ENCODE results near the gene IP6K2.
"Not testable (repeated sequence)": the region's sequence is repeated elsewhere in the genome, so short reads cannot be mapped to it uniquely, and the experiment has no call there.

- TF ChIP-seq YY1 (IDR thresholded peaks at IDR 0.05; ENCODE audit: insufficient read depth, insufficient read length); ZNF274 (IDR thresholded peaks at IDR 0.05; ENCODE audit: low read depth, low read length); SUZ12 (IDR thresholded peaks at IDR 0.05; ENCODE audit: extremely low read depth, insufficient read depth, insufficient read length): not testable (repeated sequence)
Measured at GRCh38 chr3:48733752-48734518, 16.9 kb upstream of the IP6K2 start.
